NB4 (cell line): ENCODE measurements around the gene ACTN1.

Source experiments
- CTCF ChIP-seq: IDR thresholded peaks from one replicate; pipeline ENCODE4 v1.5.1; 2012; ENCODE audit warnings: low read depth, low read length
- MAX ChIP-seq: IDR thresholded peaks from 2 replicates; pipeline ENCODE4 v1.6.1; 2011; ENCODE audit warnings: low read depth, low read length
- MYC ChIP-seq: IDR thresholded peaks from 2 replicates; pipeline ENCODE4 v1.6.1; 2011; ENCODE audit warnings: low read depth, low read length
- POLR2A ChIP-seq: IDR thresholded peaks from 2 replicates; pipeline ENCODE4 v1.6.1; 2011; ENCODE audit warnings: mild to moderate bottlenecking; ENCODE audit not compliant: insufficient read length; ENCODE audit errors: extremely low read depth

GRCh38 chr14:68885226-68886108 lies 93.6 kb downstream of the ACTN1 start:
- no peak for TF ChIP-seq MAX
- no peak for TF ChIP-seq POLR2A
- TF ChIP-seq CTCF, result no peak
- TF ChIP-seq MYC, result no peak
